ENCODE measurements around the gene SLC6A8. TPM values are rescaled to one million over a fixed set of nuclear protein-coding genes. Genes with fewer than 3 reads are reported as not detected.

The SLC6A8 gene
- total and polyA plus RNA-seq, 2 donors from 2014 or later: 79.7 to 110 TPM

- H3K36me3 ChIP-seq (ENCODE audit: control insufficient read depth in 2 of 3, insufficient read depth in 3 of 3, low read length in 3 of 3): no peaks in the 10 kb centered on the region
- H3K9ac ChIP-seq (ENCODE audit: low read length in 3 of 3): peak overlapping the region in 1 of 3 donors; percentile 46
- intact Hi-C loops (cut with DNase I): no loop called here
- peak in 2 of 5 donors; percentile 28 to 36 for DNase-seq
- TF ChIP-seq, protein P1, sequence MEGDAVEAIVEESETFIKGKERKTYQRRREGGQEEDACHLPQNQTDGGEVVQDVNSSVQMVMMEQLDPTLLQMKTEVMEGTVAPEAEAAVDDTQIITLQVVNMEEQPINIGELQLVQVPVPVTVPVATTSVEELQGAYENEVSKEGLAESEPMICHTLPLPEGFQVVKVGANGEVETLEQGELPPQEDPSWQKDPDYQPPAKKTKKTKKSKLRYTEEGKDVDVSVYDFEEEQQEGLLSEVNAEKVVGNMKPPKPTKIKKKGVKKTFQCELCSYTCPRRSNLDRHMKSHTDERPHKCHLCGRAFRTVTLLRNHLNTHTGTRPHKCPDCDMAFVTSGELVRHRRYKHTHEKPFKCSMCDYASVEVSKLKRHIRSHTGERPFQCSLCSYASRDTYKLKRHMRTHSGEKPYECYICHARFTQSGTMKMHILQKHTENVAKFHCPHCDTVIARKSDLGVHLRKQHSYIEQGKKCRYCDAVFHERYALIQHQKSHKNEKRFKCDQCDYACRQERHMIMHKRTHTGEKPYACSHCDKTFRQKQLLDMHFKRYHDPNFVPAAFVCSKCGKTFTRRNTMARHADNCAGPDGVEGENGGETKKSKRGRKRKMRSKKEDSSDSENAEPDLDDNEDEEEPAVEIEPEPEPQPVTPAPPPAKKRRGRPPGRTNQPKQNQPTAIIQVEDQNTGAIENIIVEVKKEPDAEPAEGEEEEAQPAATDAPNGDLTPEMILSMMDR (IDR thresholded peaks at IDR 0.05; ENCODE audit: borderline replicate concordance, extremely low read depth, insufficient read depth): no peak
- H3K9me3 ChIP-seq (ENCODE audit: control insufficient read depth in 2 of 3, insufficient read depth in 1 of 3, low read length in 3 of 3): no peaks in the 10 kb centered on the region
- peaks cover 0 to 4% (median 0%) of the 10 kb centered on the region in 3 donors for H3K4me1 ChIP-seq (ENCODE audit: control insufficient read depth in 2 of 3, insufficient read depth in 2 of 3, low read depth in 1 of 3, low read length in 3 of 3)
- peak overlapping the region in 2 of 3 donors; percentile 38 to 47 for H3K4me3 ChIP-seq (ENCODE audit: low read length in 3 of 3)
- H3K27ac ChIP-seq (ENCODE audit: low read depth in 2 of 2, low read length in 2 of 2): peak overlapping the region in 1 of 2 donors; percentile 28
- no peaks in the 10 kb centered on the region for H3K27me3 ChIP-seq (ENCODE audit: control insufficient read depth, insufficient read depth, low read length)
- no peak for FAIRE-seq
Observed at GRCh38 chrX:153648358-153649177, 39.2 kb upstream of the SLC6A8 start.

- Histone ChIP-seq H3K27ac (ENCODE audit: low read depth in 2 of 2, low read length in 2 of 2) (peak overlapping the region in 1 of 2 donors; percentile 9), H3K9me3 (ENCODE audit: control insufficient read depth in 2 of 3, insufficient read depth in 1 of 3, low read length in 3 of 3) (no peaks in the 10 kb centered on the region), H3K4me1 (ENCODE audit: control insufficient read depth in 2 of 3, insufficient read depth in 2 of 3, low read depth in 1 of 3, low read length in 3 of 3) (peaks cover 0 to 2% (median 0%) of the 10 kb centered on the region in 3 donors), H3K27me3 (ENCODE audit: control insufficient read depth, insufficient read depth, low read length) (no peaks in the 10 kb centered on the region), H3K9ac (ENCODE audit: low read length in 3 of 3) (peak overlapping the region in 1 of 3 donors; percentile 46), H3K4me3 (ENCODE audit: low read length in 3 of 3) (peak overlapping the region in 1 of 3 donors; percentile 47), H3K36me3 (ENCODE audit: control insufficient read depth in 2 of 3, insufficient read depth in 3 of 3, low read length in 3 of 3) (no peaks in the 10 kb centered on the region)
- FAIRE-seq (no peak), DNase-seq (peak in 3 of 5 donors; percentile 23 to 78 (median 53))
- TF ChIP-seq, protein P1 (IDR thresholded peaks at IDR 0.05; ENCODE audit: borderline replicate concordance, extremely low read depth, insufficient read depth): peak; percentile 16
- intact Hi-C loops (cut with DNase I): no loop called here
Observed at GRCh38 chrX:153649178-153649914, 38.4 kb upstream of the SLC6A8 start.

- intact Hi-C loops (cut with DNase I): no loop called here
- Histone ChIP-seq H3K9ac (ENCODE audit: low read length in 3 of 3) (no peak overlapping the region), H3K4me1 (ENCODE audit: control insufficient read depth in 2 of 3, insufficient read depth in 2 of 3, low read depth in 1 of 3, low read length in 3 of 3) (peaks cover 0 to 2% (median 0%) of the 10 kb centered on the region in 3 donors), H3K27ac (ENCODE audit: low read depth in 2 of 2, low read length in 2 of 2) (no peak overlapping the region), H3K36me3 (ENCODE audit: control insufficient read depth in 2 of 3, insufficient read depth in 3 of 3, low read length in 3 of 3) (no peaks in the 10 kb centered on the region), H3K4me3 (ENCODE audit: low read length in 3 of 3) (no peak overlapping the region), H3K9me3 (ENCODE audit: control insufficient read depth in 2 of 3, insufficient read depth in 1 of 3, low read length in 3 of 3) (no peaks in the 10 kb centered on the region), H3K27me3 (ENCODE audit: control insufficient read depth, insufficient read depth, low read length) (no peaks in the 10 kb centered on the region)
- DNase-seq (peak in 2 of 5 donors; percentile 30 to 59), FAIRE-seq (no peak)
- TF ChIP-seq, protein P1 (IDR thresholded peaks at IDR 0.05; ENCODE audit: borderline replicate concordance, extremely low read depth, insufficient read depth): no peak
Observed at GRCh38 chrX:153649915-153650782, 37.6 kb upstream of the SLC6A8 start.

Data from kidney (tissue), 14 donors.